ENCODE results near the gene HTT. TPM values are rescaled to one million over a fixed set of nuclear protein-coding genes. Genes with fewer than 3 reads are reported as not detected.

Gene HTT
- total and polyA plus RNA-seq, 9 of the 15 experiments (the other 6 are each of a cell fraction or from before 2014, with no cell fraction given), result 0.66 to 31.6 (median 14.7) TPM

DNA sequence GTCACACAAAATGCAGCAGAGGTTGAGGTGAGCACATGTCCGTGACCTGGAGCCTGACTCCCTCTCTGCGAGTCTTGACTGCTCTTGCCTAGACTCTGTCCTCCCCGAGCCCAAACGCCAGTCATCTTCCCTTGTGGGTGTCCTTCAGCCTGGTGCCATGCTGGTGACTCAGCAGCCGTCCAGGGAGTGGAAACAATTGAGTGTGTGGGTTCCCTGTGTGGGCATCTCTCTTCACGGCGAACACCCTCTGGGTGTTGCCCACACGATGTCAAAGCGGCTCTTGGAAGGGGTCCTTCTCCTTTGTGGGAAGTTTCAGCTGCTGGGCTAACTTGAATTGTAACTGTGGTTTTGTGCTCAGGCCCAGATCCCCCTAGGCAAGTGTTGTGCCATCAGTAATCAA, 157.0 kb downstream of the HTT start:
- in situ Hi-C loops (cut with MboI), result no loop called here
- peaks cover 5% of the 10 kb centered on the region for H3K9me1 ChIP-seq (ENCODE audit: control insufficient read depth, insufficient read depth, low read length)
- no peak overlapping the region for H3K27ac ChIP-seq (ENCODE audit: extremely low read depth, low read depth, low read length)
- no TSS peak for BruUV-seq (replicated peaks)
- ChIA-PET CTCF (ENCODE audit: low intra/inter-chr PET ratio) (no interaction called here), POLR2A (interaction anchor here (1.4 kb wide), 1 partner anchor 10 kb away, joined by 6 read pairs; no protein-coding TSS in a partner anchor)
- no peaks in the 10 kb centered on the region; the same call in 1 of the 2 replicates for H4K20me1 ChIP-seq (replicated peaks; ENCODE audit: control insufficient read depth, insufficient read depth, low read length)
- ATAC-seq, result no peak
- H3K9ac ChIP-seq (ENCODE audit: insufficient read depth in 1 of 2, low read depth in 2 of 2, low read length in 2 of 2), result no peak overlapping the region; a peak in 1 of 4 replicates
- H3K4me2 ChIP-seq (ENCODE audit: insufficient read depth, low read length), result no peak overlapping the region
- DNase-seq (ENCODE audit: extremely low read depth in 1 of 4, low spot score in 3 of 4), result no peak
- H3K9me3 ChIP-seq (replicated peaks; ENCODE audit: control insufficient read depth, insufficient read depth, low read depth, low read length), result no peaks in the 10 kb centered on the region
- H3K79me2 ChIP-seq (ENCODE audit: control insufficient read depth, insufficient read depth, low read length), result no peaks in the 10 kb centered on the region
- 87% methylated on average over 8 of the region's 9 CpGs for WGBS (ENCODE audit: insufficient coverage, low coverage, missing lambda C conversion rate)
- peaks cover 58% of the 10 kb centered on the region for H3K36me3 ChIP-seq (ENCODE audit: control insufficient read depth, insufficient read depth, low read length)
- peaks cover 0 to 11% of the 10 kb centered on the region in 2 experiments; a peak in 3 of 5 replicates for H3K4me1 ChIP-seq (replicated peaks in 1 of 2; ENCODE audit: control insufficient read depth in 2 of 2, insufficient read depth in 2 of 2, low read length in 2 of 2)
- no peak for FAIRE-seq
- no peaks in the 10 kb centered on the region for H3K27me3 ChIP-seq (ENCODE audit: control insufficient read depth in 2 of 2, insufficient read depth in 2 of 2, low read length in 2 of 2)
- H3K4me3 ChIP-seq, result no peak overlapping the region
- intact Hi-C loops (cut with micrococcal nuclease), result no loop called here
- H2AFZ ChIP-seq (ENCODE audit: low read depth, low read length), result no peak overlapping the region
- TF ChIP-seq RBM34 (IDR thresholded peaks at IDR 0.05; ENCODE audit: borderline replicate concordance, insufficient read depth, low read length) (no peak), ZNF347 (CRISPR knock-in tag; IDR thresholded peaks at IDR 0.05; ENCODE audit: low read depth) (no peak), ETS1 (conservative IDR thresholded peaks at IDR 0.05; ENCODE audit: control insufficient read depth, low read depth, low read length) (no peak), ARHGAP35 (IDR thresholded peaks at IDR 0.05; ENCODE audit: partially characterized antibody) (no peak), E2F8 (IDR thresholded peaks at IDR 0.05; ENCODE audit: low read depth, partially characterized antibody) (no peak), PTRF (tag; IDR thresholded peaks at IDR 0.05) (no peak), KDM5B (IDR thresholded peaks at IDR 0.05; ENCODE audit: insufficient replicate concordance, low read depth, low read length) (no peak), CTBP1 (IDR thresholded peaks at IDR 0.05; ENCODE audit: borderline replicate concordance) (no peak), ZBTB8A (IDR thresholded peaks at IDR 0.05; ENCODE audit: partially characterized antibody) (no peak), TAF7 (tag; IDR thresholded peaks at IDR 0.05) (no peak), TARDBP (IDR thresholded peaks at IDR 0.05) (no peak), HCFC1 (IDR thresholded peaks at IDR 0.05; ENCODE audit: low read depth, low read length) (no peak)
- TF ChIP-seq, protein P1, sequence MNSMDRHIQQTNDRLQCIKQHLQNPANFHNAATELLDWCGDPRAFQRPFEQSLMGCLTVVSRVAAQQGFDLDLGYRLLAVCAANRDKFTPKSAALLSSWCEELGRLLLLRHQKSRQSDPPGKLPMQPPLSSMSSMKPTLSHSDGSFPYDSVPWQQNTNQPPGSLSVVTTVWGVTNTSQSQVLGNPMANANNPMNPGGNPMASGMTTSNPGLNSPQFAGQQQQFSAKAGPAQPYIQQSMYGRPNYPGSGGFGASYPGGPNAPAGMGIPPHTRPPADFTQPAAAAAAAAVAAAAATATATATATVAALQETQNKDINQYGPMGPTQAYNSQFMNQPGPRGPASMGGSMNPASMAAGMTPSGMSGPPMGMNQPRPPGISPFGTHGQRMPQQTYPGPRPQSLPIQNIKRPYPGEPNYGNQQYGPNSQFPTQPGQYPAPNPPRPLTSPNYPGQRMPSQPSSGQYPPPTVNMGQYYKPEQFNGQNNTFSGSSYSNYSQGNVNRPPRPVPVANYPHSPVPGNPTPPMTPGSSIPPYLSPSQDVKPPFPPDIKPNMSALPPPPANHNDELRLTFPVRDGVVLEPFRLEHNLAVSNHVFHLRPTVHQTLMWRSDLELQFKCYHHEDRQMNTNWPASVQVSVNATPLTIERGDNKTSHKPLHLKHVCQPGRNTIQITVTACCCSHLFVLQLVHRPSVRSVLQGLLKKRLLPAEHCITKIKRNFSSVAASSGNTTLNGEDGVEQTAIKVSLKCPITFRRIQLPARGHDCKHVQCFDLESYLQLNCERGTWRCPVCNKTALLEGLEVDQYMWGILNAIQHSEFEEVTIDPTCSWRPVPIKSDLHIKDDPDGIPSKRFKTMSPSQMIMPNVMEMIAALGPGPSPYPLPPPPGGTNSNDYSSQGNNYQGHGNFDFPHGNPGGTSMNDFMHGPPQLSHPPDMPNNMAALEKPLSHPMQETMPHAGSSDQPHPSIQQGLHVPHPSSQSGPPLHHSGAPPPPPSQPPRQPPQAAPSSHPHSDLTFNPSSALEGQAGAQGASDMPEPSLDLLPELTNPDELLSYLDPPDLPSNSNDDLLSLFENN (IDR thresholded peaks at IDR 0.05; ENCODE audit: low read depth in 2 of 2, low read length in 2 of 2), result no peak
